ENCODE results near the gene CFI. TPM values are rescaled to one million over a fixed set of nuclear protein-coding genes. Genes with fewer than 3 reads are reported as not detected.
"Not testable (repeated sequence)": the region's sequence is repeated elsewhere in the genome, so short reads cannot be mapped to it uniquely, and the experiment has no call there.

The CFI gene
- total RNA-seq, 4 donors from 2014 or later, result 1.1 to 6.0 (median 2.8) TPM

DNA sequence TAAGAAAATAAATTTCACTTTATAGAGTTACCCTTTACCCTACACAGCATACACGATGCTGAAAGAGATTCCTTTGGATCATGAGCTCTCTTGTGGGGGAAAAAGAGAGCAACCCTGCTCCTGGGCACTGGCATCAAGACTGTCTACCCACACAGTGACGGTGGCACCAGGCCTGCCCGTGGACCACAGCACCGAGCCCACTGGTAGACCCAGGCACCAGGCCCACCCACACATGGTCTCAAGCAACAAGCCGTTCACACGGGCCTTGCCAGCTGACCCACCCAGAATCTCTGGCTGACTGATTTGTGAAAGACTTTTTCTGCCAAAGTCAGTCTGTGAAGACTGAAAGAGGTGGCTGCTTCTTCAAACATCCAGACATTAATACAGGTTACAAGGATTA is 6.7 kb downstream of the CFI start:
- intact Hi-C loops (cut with DNase I; ENCODE audit: low total_unique reads), result no loop called here
- TF ChIP-seq POLR2A (IDR thresholded peaks at IDR 0.05), result no peak
- TF ChIP-seq, protein P1, sequence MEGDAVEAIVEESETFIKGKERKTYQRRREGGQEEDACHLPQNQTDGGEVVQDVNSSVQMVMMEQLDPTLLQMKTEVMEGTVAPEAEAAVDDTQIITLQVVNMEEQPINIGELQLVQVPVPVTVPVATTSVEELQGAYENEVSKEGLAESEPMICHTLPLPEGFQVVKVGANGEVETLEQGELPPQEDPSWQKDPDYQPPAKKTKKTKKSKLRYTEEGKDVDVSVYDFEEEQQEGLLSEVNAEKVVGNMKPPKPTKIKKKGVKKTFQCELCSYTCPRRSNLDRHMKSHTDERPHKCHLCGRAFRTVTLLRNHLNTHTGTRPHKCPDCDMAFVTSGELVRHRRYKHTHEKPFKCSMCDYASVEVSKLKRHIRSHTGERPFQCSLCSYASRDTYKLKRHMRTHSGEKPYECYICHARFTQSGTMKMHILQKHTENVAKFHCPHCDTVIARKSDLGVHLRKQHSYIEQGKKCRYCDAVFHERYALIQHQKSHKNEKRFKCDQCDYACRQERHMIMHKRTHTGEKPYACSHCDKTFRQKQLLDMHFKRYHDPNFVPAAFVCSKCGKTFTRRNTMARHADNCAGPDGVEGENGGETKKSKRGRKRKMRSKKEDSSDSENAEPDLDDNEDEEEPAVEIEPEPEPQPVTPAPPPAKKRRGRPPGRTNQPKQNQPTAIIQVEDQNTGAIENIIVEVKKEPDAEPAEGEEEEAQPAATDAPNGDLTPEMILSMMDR (IDR thresholded peaks at IDR 0.05), result no peak
- 92 to 95% methylated on average over 6 of the region's 6 CpGs for WGBS, 2 donors
- H3K4me3 ChIP-seq (ENCODE audit: low read depth, poor library complexity, severe bottlenecking), result no peak overlapping the region
- DNase-seq (ENCODE audit: low spot score in 2 of 2), result no peak

DNA sequence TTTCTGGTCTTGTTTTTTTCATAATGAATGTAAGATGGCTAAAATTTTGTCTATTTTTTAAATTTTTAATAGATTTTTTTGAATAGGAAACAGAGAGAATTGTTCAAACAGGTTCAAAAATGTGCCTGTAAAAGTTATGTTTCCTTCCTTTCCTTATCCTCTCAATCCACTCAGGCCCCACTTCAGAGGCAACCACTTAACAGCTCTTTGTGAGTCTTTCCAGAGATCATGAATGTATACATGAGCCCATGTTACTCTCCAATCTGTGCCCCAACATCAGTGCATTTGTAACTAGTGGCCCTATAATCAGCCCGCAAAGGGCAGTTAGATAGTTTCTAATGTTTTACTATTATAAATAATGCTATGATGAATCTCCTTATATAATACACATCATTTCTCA is 14.0 kb downstream of the CFI start:
- no peak for TF ChIP-seq POLR2A (IDR thresholded peaks at IDR 0.05)
- TF ChIP-seq, protein P1 (IDR thresholded peaks at IDR 0.05), result no peak
- DNase-seq (ENCODE audit: low spot score in 2 of 2), result no peak
- intact Hi-C loops (cut with DNase I; ENCODE audit: low total_unique reads), result no loop called here
- H3K4me3 ChIP-seq (ENCODE audit: low read depth, poor library complexity, severe bottlenecking), result no peak overlapping the region
- WGBS, 2 donors, result 93 to 96% methylated on average over 1 of the region's 1 CpG

DNA sequence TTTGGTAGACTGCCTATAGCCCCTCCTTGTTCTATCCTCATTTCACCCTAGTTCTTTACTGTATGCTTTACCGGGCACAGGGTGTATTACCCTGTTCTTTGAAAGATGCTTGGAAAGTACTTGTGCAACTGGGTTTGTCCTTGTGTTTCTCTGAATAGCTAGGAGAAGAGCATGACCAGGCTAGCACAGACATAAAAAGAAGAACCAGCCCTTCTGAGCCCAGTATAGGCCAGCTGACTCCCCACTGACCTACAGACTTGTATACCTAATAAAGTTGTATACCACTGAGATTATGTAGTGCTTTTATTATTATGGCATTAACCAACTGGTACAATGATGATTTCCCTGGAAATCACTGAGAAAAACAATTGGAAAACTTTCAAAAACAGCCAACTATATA is 15.0 kb downstream of the CFI start:
- no peak for DNase-seq (ENCODE audit: low spot score in 2 of 2)
- TF ChIP-seq, protein P1 (IDR thresholded peaks at IDR 0.05), result no peak
- TF ChIP-seq POLR2A (IDR thresholded peaks at IDR 0.05), result no peak
- H3K4me3 ChIP-seq (ENCODE audit: low read depth, poor library complexity, severe bottlenecking), result no peak overlapping the region
- 84 to 88% methylated on average over 1 of the region's 1 CpG for WGBS, 2 donors
- intact Hi-C loops (cut with DNase I; ENCODE audit: low total_unique reads), result no loop called here

DNA sequence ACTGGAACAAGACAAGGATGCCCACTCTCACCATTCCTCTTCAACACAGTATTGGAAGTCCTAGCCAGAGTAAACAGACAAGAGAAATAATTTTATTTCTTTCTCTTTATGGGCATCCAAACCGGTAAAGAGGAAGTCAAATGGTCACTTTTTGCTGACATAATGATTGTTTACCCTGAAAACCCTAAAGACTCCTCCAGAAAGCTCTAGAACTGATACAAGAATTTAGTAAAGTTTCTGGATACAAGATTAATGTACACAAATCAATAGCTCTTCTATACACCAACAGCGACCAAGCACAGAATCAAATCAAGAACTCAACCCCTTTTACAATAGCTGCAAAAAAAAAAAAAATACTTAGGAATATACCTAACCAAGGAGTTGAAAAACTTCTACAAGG is 19.7 kb downstream of the CFI start:
- 87 to 88% methylated on average over 2 of the region's 2 CpGs for WGBS, 2 donors
- intact Hi-C loops (cut with DNase I; ENCODE audit: low total_unique reads); H3K4me3 ChIP-seq (ENCODE audit: low read depth, poor library complexity, severe bottlenecking); DNase-seq (ENCODE audit: low spot score in 2 of 2): not testable (repeated sequence)

DNA sequence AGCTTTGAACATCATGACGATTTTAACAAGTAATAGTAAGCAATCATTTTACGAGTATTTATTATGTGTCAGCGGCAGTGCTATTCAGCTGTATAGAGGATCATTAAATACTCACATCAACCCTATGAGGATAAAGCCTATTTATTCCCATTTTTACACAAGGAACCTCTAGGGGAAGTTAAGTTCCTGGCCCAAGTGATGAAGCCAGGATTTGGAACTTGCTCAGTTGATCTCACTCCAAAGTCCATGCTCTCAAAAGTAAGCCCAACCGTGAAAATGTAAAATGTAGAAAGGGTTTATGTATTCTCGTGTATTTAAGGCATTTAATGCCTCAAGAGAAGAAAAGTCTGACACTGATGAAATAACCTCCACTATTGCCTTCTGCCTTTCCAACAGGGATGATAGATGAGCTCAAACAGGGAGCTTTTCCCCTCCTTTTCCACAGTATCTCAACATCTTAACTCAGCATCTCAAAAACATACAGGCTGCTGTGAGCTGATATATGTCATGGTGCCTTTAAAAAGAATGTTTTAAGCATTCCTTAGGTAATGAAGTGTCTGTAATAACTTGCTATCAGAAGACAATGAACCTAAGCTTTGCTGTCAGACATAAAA is 36.9 kb downstream of the CFI start:
- intact Hi-C loops (cut with DNase I; ENCODE audit: low total_unique reads), result no loop called here

DNA sequence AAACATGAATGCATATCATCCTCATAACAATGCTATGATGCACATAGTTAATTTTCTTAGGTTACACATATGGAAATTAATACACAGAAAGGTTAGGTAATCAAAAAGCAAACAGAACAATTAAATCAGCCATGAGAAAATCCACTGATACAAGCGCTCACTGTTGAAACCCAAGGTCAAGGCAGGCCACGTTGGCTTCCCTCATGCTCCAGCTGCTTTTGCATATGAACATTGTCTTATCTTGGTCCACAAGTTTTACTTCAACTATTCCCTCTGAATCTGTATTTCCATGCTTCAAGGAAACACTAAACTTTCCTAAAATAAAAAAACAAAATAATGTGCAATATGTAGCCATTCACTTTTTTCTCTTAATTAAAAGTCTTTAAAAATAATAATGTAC is 37.4 kb downstream of the CFI start:
- 69 to 73% methylated on average over 2 of the region's 2 CpGs for WGBS, 2 donors
- no peak for DNase-seq (ENCODE audit: low spot score in 2 of 2)
- H3K4me3 ChIP-seq (ENCODE audit: low read depth, poor library complexity, severe bottlenecking), result no peak overlapping the region
- TF ChIP-seq POLR2A (IDR thresholded peaks at IDR 0.05), result no peak
- TF ChIP-seq, protein P1 (IDR thresholded peaks at IDR 0.05), result no peak
- intact Hi-C loops (cut with DNase I; ENCODE audit: low total_unique reads), result no loop called here

More for the DNA sequence above, 36.9 kb downstream of the CFI start:
- WGBS, 2 donors, result 63 to 72% methylated on average over 5 of the region's 5 CpGs
- no peak for DNase-seq (ENCODE audit: low spot score in 2 of 2)
- no peak overlapping the region for H3K4me3 ChIP-seq (ENCODE audit: low read depth, poor library complexity, severe bottlenecking)
- TF ChIP-seq POLR2A (IDR thresholded peaks at IDR 0.05), result no peak
- TF ChIP-seq, protein P1 (IDR thresholded peaks at IDR 0.05), result no peak

Measured in lower leg skin (tissue), 4 donors.